ENCODE results near the gene MBLAC1.

DNA sequence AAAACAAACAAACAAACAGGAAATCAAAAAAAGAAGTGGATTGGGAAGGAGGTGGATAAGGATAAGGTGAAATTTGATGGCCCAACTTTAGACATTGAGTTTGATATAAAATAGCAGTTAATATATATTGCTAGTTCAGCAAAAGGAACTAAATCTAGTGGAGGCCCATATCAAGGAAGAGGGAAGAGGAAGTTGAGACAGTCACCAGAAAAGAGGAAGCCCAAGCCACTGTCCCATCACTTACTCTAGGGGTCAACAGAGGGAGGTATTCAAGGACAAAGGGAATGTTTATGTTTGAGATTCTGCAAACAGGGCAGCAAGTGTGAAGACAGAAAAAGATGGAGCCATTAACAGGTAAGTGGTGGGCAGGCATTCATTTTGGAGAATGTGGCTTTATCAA lies 25.6 kb downstream of the MBLAC1 start:
- TF ChIP-seq CTCF (IDR thresholded peaks at IDR 0.05; ENCODE audit: low read length) (no peak; the same call in 1 of the 2 replicates), EZH2 (IDR thresholded peaks at IDR 0.05; ENCODE audit: borderline replicate concordance, low read length) (no peak)
